HepG2 (cell line): Measurements from ENCODE around the gene SMIM13. TPM values are rescaled to one million over a fixed set of nuclear protein-coding genes. Genes with fewer than 3 reads are reported as not detected.

ENCODE experiments used
- ATAC-seq: fragments of 200-7000 bp; cut with Tn5 transposase; 3 replicates; pipeline ENCODE4 v1.9.1; 2020; ENCODE audit warnings: mild to moderate bottlenecking, moderate library complexity
- BruUV-seq: library from RNA; stranded (reverse); fragments of 400-500 nt; replicated peaks from 2 replicates; lab custom pipeline; 2021; lab: Mats Ljungman, UMichigan
- CTCF ChIA-PET: fragments of 300-600 bp; formaldehyde crosslinking; extraction: SDS; loops from one replicate; lab custom pipeline; 2021; ENCODE audit warnings: low total read pairs, inconsistent platforms, low intra/inter-chr PET ratio; lab: Yijun Ruan, JAX
- POLR2A ChIA-PET: fragments of 350-600 bp; sonication (Branson Sonifier 250); formaldehyde crosslinking; loops from one replicate; lab custom pipeline; 2020; ENCODE audit warnings: antibody characterized with exemption, inconsistent platforms; lab: Yijun Ruan, JAX
- DNase-seq: peaks from one replicate; pipeline ENCODE4 v3.0.0-alpha.2; 2015; ENCODE audit warnings: low spot score
- FAIRE-seq: peaks from 3 replicates; lab custom pipeline; 2011; peaks lifted over from hg19 to GRCh38; lab: Jason Lieb, UNC
- H2AFZ ChIP-seq: one replicate; pipeline ENCODE4 v1.6.1; 2011; ENCODE audit warnings: low read length, inconsistent platforms
- H3K27ac ChIP-seq: fragments of 300-600 bp; 3 replicates; pipeline ENCODE4 v1.8.0; 2011; ENCODE audit warnings: mixed run types, mild to moderate bottlenecking, mixed read lengths, low read length, inconsistent platforms; ENCODE audit not compliant: insufficient read depth; ENCODE audit errors: extremely low read length
- H3K27me3 ChIP-seq, 2 experiments: fragments of 200-600 bp in 1 of 2; 2 replicates in 1 of 2; 3 replicates in 1 of 2; pipeline versions ENCODE4 v1.6.0 to v1.8.0; 2011; ENCODE audit warnings: low read length in 2 of 2, mild to moderate bottlenecking in 2 of 2, moderate library complexity in 2 of 2, inconsistent platforms in 1 of 2; ENCODE audit not compliant: insufficient read depth in 2 of 2, control insufficient read depth in 1 of 2
- H3K36me3 ChIP-seq, 2 experiments: fragments of 200-600 bp in 1 of 2; replicated peaks in 1 of 2; 2 replicates in 1 of 2; 3 replicates in 1 of 2; pipeline versions ENCODE4 v1.5.1 to v1.8.0; 2011; ENCODE audit warnings: low read length in 2 of 2, inconsistent platforms in 1 of 2; ENCODE audit not compliant: insufficient read depth in 2 of 2, control insufficient read depth in 1 of 2
- H3K4me1 ChIP-seq: 2 replicates; pipeline ENCODE4 v1.5.1; 2012; ENCODE audit warnings: low read length, inconsistent platforms; ENCODE audit not compliant: insufficient read depth
- H3K4me2 ChIP-seq: 2 replicates; pipeline ENCODE4 v1.6.0; 2011; ENCODE audit warnings: low read depth, low read length, inconsistent platforms
- H3K4me3 ChIP-seq, 3 experiments: fragments of 200-600 bp in 1 of 3; sonication (generic), shearing (Covaris generic) in 1 of 3; replicated peaks in 1 of 3; 2 replicates each; pipeline ENCODE4 v1.5.1; 2011 to 2016; ENCODE audit warnings: low read length in 3 of 3, inconsistent platforms in 2 of 3, low read depth in 2 of 3, mild to moderate bottlenecking in 2 of 3, control low read depth in 1 of 3, mixed read lengths in 1 of 3; ENCODE audit not compliant: insufficient read depth in 1 of 3
- H3K79me2 ChIP-seq: one replicate; pipeline ENCODE4 v1.6.1; 2011; ENCODE audit warnings: low read length, inconsistent platforms; ENCODE audit not compliant: insufficient read depth
- H3K9ac ChIP-seq: 2 replicates; pipeline ENCODE4 v1.6.0; 2011; ENCODE audit warnings: mild to moderate bottlenecking, low read depth, low read length, inconsistent platforms; ENCODE audit not compliant: insufficient read depth
- H3K9me3 ChIP-seq: 2 replicates; pipeline ENCODE4 v1.5.1; 2012; ENCODE audit warnings: mild to moderate bottlenecking, low read length
- H4K20me1 ChIP-seq: 2 replicates; pipeline ENCODE4 v1.6.0; 2011; ENCODE audit warnings: inconsistent platforms, mild to moderate bottlenecking, low read length, moderate library complexity; ENCODE audit not compliant: insufficient read depth
- ARID3A ChIP-seq: IDR thresholded peaks from 2 replicates; pipeline ENCODE4 v1.6.1; 2012; ENCODE audit warnings: low read depth, low read length, improper control_type of control experiment
- BRD4 ChIP-seq: sonication (generic); formaldehyde crosslinking; IDR thresholded peaks from 2 replicates; pipeline ENCODE4 v1.4.0; 2020; ENCODE audit warnings: missing genetic modification reagents
- DMTF1 ChIP-seq: sonication (generic); formaldehyde crosslinking; IDR thresholded peaks from 2 replicates; pipeline ENCODE4 v1.4.0; 2020; ENCODE audit warnings: mild to moderate bottlenecking, missing genetic modification reagents
- SETDB1 ChIP-seq: sonication (generic); formaldehyde crosslinking; IDR thresholded peaks from 2 replicates; pipeline ENCODE4 v1.5.1; 2020; ENCODE audit warnings: missing genetic modification reagents, mild to moderate bottlenecking, borderline replicate concordance
- WGBS: methylation state at CpG from one replicate; pipeline ENCODE4 v1.1.6; 2017; ENCODE audit warnings: low lambda C conversion rate; 5-methylcytosine and 5-hydroxymethylcytosine counted together
- in situ Hi-C: cut with HindIII; loops from 2 replicates; pipeline ENCODE4 v1.10.0; 2017; ENCODE audit warnings: low pct_unique_long_range_greater_than_20kb; ENCODE audit not compliant: extremely low pct_ligation_motif_present
- intact Hi-C: fragments of 100-400 bp; cut with micrococcal nuclease; formaldehyde crosslinking; loops from one replicate; pipeline ENCODE4 v1.10.0; 2022; ENCODE audit not compliant: unreplicated experiment
- polyA plus RNA-seq, 8 experiments: library from polyadenylated mRNA; depleted of rRNA in 3 of 8; stranded (reverse) in 7 of 8; unstranded in 1 of 8; fragments of >200 nt; fragmentation: Illumina TruSeq in 4 of 8; extraction: Trizol in 4 of 8; gene quantifications; 2 replicates each; pipeline versions ENCODE4 v1.2.1 to v1.2.3, GENCODE V29; 2011 to 2016; ENCODE audit warnings: low read depth in 4 of 8, missing spikeins in 1 of 8, mixed read lengths in 1 of 8; ENCODE audit not compliant: insufficient read depth in 1 of 8
- total RNA-seq, 5 experiments: library from RNA; depleted of rRNA; stranded (reverse); fragments of >200 nt; fragmentation: Illumina TruSeq; extraction: Trizol; gene quantifications; 2 replicates each; pipeline ENCODE4 v1.2.3, GENCODE V29; 2016; ENCODE audit warnings: low read depth in 1 of 5
- TF ChIP-seq, protein P1 (sequence below): sonication (generic); formaldehyde crosslinking; IDR thresholded peaks from 2 replicates; pipeline ENCODE4 v1.4.0; 2020; ENCODE audit warnings: mild to moderate bottlenecking, missing genetic modification reagents
- TF ChIP-seq, protein P2 (sequence below): sonication (generic); formaldehyde crosslinking; IDR thresholded peaks from 2 replicates; pipeline ENCODE4 v1.8.0; 2022; ENCODE audit warnings: mild to moderate bottlenecking, missing genetic modification reagents; ENCODE audit not compliant: insufficient replicate concordance
- TF ChIP-seq, protein P3 (sequence below): sonication (generic); formaldehyde crosslinking; IDR thresholded peaks from 2 replicates; pipeline ENCODE4 v1.9.0; 2021; ENCODE audit warnings: missing genetic modification reagents, mild to moderate bottlenecking, borderline replicate concordance
- TF ChIP-seq, protein P4 (sequence below): sonication (generic); formaldehyde crosslinking; conservative IDR thresholded peaks from 2 replicates; pipeline ENCODE4 v1.8.0; 2022; ENCODE audit warnings: low read depth, missing genetic modification reagents

The SMIM13 gene
- total and polyA plus RNA-seq, 2 of the 13 experiments (the other 11 are each of a cell fraction or from before 2014, with no cell fraction given) = 2.7 to 10.2 TPM

GRCh38 chr6:11093626-11094410, at the start of gene SMIM13 (continued):
- TF ChIP-seq, protein P1, sequence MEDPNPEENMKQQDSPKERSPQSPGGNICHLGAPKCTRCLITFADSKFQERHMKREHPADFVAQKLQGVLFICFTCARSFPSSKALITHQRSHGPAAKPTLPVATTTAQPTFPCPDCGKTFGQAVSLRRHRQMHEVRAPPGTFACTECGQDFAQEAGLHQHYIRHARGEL (CRISPR knock-in tag) = no peak; the same call in 1 of the 2 replicates
- TF ChIP-seq, protein P2, sequence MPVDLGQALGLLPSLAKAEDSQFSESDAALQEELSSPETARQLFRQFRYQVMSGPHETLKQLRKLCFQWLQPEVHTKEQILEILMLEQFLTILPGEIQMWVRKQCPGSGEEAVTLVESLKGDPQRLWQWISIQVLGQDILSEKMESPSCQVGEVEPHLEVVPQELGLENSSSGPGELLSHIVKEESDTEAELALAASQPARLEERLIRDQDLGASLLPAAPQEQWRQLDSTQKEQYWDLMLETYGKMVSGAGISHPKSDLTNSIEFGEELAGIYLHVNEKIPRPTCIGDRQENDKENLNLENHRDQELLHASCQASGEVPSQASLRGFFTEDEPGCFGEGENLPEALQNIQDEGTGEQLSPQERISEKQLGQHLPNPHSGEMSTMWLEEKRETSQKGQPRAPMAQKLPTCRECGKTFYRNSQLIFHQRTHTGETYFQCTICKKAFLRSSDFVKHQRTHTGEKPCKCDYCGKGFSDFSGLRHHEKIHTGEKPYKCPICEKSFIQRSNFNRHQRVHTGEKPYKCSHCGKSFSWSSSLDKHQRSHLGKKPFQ (CRISPR knock-in tag) = no peak
- TF ChIP-seq ARID3A = no peak
- TF ChIP-seq BRD4 (CRISPR knock-in tag) = peak; percentile 82
- TF ChIP-seq, all 625 proteins: peak for 398

DNA sequence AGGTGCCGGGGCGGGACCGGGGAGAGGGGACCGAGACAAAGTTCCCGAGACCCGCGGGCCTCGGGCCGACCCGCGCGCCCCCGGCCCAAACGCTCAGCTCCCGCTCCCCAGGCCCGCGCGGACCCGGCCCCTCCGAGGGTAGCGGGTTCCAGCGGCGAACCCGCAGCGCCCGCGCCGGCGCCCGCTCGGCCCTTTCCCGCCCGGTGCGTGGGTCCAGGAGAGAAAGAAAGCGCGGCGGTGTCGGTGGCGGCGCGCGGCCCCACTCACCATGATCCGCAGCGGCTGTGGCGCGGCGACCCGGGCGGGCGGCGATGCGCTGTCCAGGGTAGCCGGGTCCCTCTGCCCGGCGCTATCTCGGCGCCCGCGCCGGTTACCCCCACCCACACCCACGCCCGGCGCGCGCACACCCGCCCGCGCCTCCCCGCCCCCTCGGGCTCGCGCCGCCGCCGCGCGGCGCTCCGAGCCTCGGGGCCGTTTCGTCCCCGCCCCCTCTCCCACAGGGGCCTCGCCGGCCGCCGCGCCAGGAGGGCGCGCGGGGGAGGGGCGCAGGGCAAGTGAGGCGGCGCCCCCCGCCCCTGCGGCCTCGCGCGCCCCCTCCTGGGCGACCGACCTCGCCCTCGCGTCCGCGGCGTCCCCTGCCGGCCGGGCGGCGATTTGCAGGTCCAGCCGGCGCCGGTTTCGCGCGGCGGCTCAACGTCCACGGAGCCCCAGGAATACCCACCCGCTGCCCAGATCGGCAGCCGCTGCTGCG, 49.5 kb upstream of the SMIM13 start, which contains the start of gene ELOVL2:
ELOVL2 (minus strand) TSS at position 345 of the 751 bp plus-strand sequence; CDS start at position 270, 75 bp downstream.
- no peaks in the 10 kb centered on the region; a peak in 1 of 5 replicates for H3K27me3 ChIP-seq
- peak within 1 kb of the TSS; percentile 89 for H3K9ac ChIP-seq
- no TSS peak for BruUV-seq
- H3K9me3 ChIP-seq = no peaks in the 10 kb centered on the region
- no peak within 1 kb of the TSS for H2AFZ ChIP-seq
- 0% methylated on average over 10 of the region's 124 CpGs for WGBS
- H3K36me3 ChIP-seq = no peaks in the 10 kb centered on the region; a peak in 1 of 5 replicates
- peak within 1 kb of the TSS; percentile 67 for H3K27ac ChIP-seq
- H4K20me1 ChIP-seq = no peaks in the 10 kb centered on the region
- POLR2A ChIA-PET = interaction anchor here (0.9 to 3.2 kb wide), 5 partner anchors 24 to 89 kb away, joined by 3 to 21 read pairs (median 15); no protein-coding TSS in a partner anchor
- H3K4me2 ChIP-seq = peak within 1 kb of the TSS; percentile 94
- peak within 1 kb of the TSS; percentile 86 to 99 (median 90) for H3K4me3 ChIP-seq
- FAIRE-seq (no peak), DNase-seq (peak; percentile 59), ATAC-seq (peak; percentile 84)
- CTCF ChIA-PET = interaction anchor here (0.7 to 7.1 kb wide), 12 partner anchors 11 to 531 kb away, joined by 3 to 309 read pairs (median 6); no protein-coding TSS in a partner anchor
- peaks cover 40% of the 10 kb centered on the region for H3K4me1 ChIP-seq
- intact Hi-C loops = loop anchor here (1.0 to 10.0 kb wide), 3 partner anchors 23 to 90 kb away; no protein-coding TSS in a partner anchor
- H3K79me2 ChIP-seq = peaks cover 45% of the 10 kb centered on the region
- in situ Hi-C loops = loop anchor here (5.0 kb wide), 1 partner anchor 87 kb away; no protein-coding TSS in a partner anchor
- no peak for TF ChIP-seq SETDB1 (CRISPR knock-in tag)
- TF ChIP-seq, protein P3, sequence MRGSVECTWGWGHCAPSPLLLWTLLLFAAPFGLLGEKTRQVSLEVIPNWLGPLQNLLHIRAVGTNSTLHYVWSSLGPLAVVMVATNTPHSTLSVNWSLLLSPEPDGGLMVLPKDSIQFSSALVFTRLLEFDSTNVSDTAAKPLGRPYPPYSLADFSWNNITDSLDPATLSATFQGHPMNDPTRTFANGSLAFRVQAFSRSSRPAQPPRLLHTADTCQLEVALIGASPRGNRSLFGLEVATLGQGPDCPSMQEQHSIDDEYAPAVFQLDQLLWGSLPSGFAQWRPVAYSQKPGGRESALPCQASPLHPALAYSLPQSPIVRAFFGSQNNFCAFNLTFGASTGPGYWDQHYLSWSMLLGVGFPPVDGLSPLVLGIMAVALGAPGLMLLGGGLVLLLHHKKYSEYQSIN (CRISPR knock-in tag) = no peak
- TF ChIP-seq DMTF1 = no peak
- TF ChIP-seq, protein P4, sequence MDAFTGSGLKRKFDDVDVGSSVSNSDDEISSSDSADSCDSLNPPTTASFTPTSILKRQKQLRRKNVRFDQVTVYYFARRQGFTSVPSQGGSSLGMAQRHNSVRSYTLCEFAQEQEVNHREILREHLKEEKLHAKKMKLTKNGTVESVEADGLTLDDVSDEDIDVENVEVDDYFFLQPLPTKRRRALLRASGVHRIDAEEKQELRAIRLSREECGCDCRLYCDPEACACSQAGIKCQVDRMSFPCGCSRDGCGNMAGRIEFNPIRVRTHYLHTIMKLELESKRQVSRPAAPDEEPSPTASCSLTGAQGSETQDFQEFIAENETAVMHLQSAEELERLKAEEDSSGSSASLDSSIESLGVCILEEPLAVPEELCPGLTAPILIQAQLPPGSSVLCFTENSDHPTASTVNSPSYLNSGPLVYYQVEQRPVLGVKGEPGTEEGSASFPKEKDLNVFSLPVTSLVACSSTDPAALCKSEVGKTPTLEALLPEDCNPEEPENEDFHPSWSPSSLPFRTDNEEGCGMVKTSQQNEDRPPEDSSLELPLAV = no peak
